ENCODE data around the gene CCDC112.

The CCDC112 gene

GRCh38 chr5:115322729-115323128 lies 26.3 kb upstream of the CCDC112 start:
- TF ChIP-seq EZH2phosphoT487 (IDR thresholded peaks at IDR 0.05; ENCODE audit: low read length): no peak
- TF ChIP-seq EZH2 (optimal IDR thresholded peaks at IDR 0.05; ENCODE audit: low read depth, low read length): no peak
- TF ChIP-seq CTCF (IDR thresholded peaks at IDR 0.05; ENCODE audit: low read length): no peak
- no peaks in the 10 kb centered on the region for H4K20me1 ChIP-seq (ENCODE audit: insufficient read depth, low read length)

GRCh38 chr5:115321309-115321708 lies 24.9 kb upstream of the CCDC112 start:
- no peaks in the 10 kb centered on the region for H3K36me3 ChIP-seq (replicated peaks; ENCODE audit: insufficient read depth, low read length)
- no peak overlapping the region for H2AFZ ChIP-seq (ENCODE audit: low read length)
- no peaks in the 10 kb centered on the region for H3K4me1 ChIP-seq (ENCODE audit: low read length)
- H3K9me3 ChIP-seq (replicated peaks; ENCODE audit: insufficient read depth, low read length): no peaks in the 10 kb centered on the region
- H3K4me2 ChIP-seq (ENCODE audit: low read depth, low read length): no peak overlapping the region
- DNase-seq: no peak
- no peaks in the 10 kb centered on the region for H3F3A ChIP-seq (ENCODE audit: insufficient read depth, low read length)
- TF ChIP-seq EZH2phosphoT487 (IDR thresholded peaks at IDR 0.05; ENCODE audit: low read length) (no peak), EZH2 (optimal IDR thresholded peaks at IDR 0.05; ENCODE audit: low read depth, low read length) (no peak), CTCF (IDR thresholded peaks at IDR 0.05; ENCODE audit: low read length) (no peak)
- H3K79me2 ChIP-seq (ENCODE audit: low read length): no peaks in the 10 kb centered on the region
- H4K20me1 ChIP-seq (ENCODE audit: insufficient read depth, low read length): no peaks in the 10 kb centered on the region
- H3K27me3 ChIP-seq (replicated peaks; ENCODE audit: insufficient read depth, low read length): no peaks in the 10 kb centered on the region
- H3K27ac ChIP-seq (ENCODE audit: low read length): no peak overlapping the region
- no peak overlapping the region for H3K4me3 ChIP-seq (ENCODE audit: low read length)
- H3K9me2 ChIP-seq (replicated peaks; ENCODE audit: insufficient read depth, low read length): no peaks in the 10 kb centered on the region
- H3K9ac ChIP-seq (ENCODE audit: low read length): no peak overlapping the region

More at GRCh38 chr5:115322729-115323128, 26.3 kb upstream of the CCDC112 start:
- no peak for DNase-seq
- H3K9me3 ChIP-seq (replicated peaks; ENCODE audit: insufficient read depth, low read length): no peaks in the 10 kb centered on the region
- H2AFZ ChIP-seq (ENCODE audit: low read length): no peak overlapping the region
- no peak overlapping the region for H3K27ac ChIP-seq (ENCODE audit: low read length)
- H3F3A ChIP-seq (ENCODE audit: insufficient read depth, low read length): no peaks in the 10 kb centered on the region
- H3K27me3 ChIP-seq (replicated peaks; ENCODE audit: insufficient read depth, low read length): no peaks in the 10 kb centered on the region
- H3K4me3 ChIP-seq (ENCODE audit: low read length): no peak overlapping the region
- no peaks in the 10 kb centered on the region for H3K79me2 ChIP-seq (ENCODE audit: low read length)
- H3K36me3 ChIP-seq (replicated peaks; ENCODE audit: insufficient read depth, low read length): no peaks in the 10 kb centered on the region
- no peaks in the 10 kb centered on the region for H3K4me1 ChIP-seq (ENCODE audit: low read length)
- no peak overlapping the region for H3K9ac ChIP-seq (ENCODE audit: low read length)
- no peaks in the 10 kb centered on the region for H3K9me2 ChIP-seq (replicated peaks; ENCODE audit: insufficient read depth, low read length)
- no peak overlapping the region for H3K4me2 ChIP-seq (ENCODE audit: low read depth, low read length)

GRCh38 chr5:115320515-115320914 lies 24.1 kb upstream of the CCDC112 start:
- Histone ChIP-seq H3K27me3 (replicated peaks; ENCODE audit: insufficient read depth, low read length) (no peaks in the 10 kb centered on the region), H3K27ac (ENCODE audit: low read length) (no peak overlapping the region), H3K79me2 (ENCODE audit: low read length) (no peaks in the 10 kb centered on the region), H3K4me3 (ENCODE audit: low read length) (no peak overlapping the region), H3K9me2 (replicated peaks; ENCODE audit: insufficient read depth, low read length) (no peaks in the 10 kb centered on the region), H3K4me1 (ENCODE audit: low read length) (no peaks in the 10 kb centered on the region), H3K9ac (ENCODE audit: low read length) (no peak overlapping the region), H3F3A (ENCODE audit: insufficient read depth, low read length) (no peaks in the 10 kb centered on the region), H2AFZ (ENCODE audit: low read length) (no peak overlapping the region), H3K4me2 (ENCODE audit: low read depth, low read length) (no peak overlapping the region), H3K9me3 (replicated peaks; ENCODE audit: insufficient read depth, low read length) (no peaks in the 10 kb centered on the region), H3K36me3 (replicated peaks; ENCODE audit: insufficient read depth, low read length) (no peaks in the 10 kb centered on the region), H4K20me1 (ENCODE audit: insufficient read depth, low read length) (no peaks in the 10 kb centered on the region)
- no peak for TF ChIP-seq EZH2 (optimal IDR thresholded peaks at IDR 0.05; ENCODE audit: low read depth, low read length)
- TF ChIP-seq CTCF (IDR thresholded peaks at IDR 0.05; ENCODE audit: low read length): no peak
- TF ChIP-seq EZH2phosphoT487 (IDR thresholded peaks at IDR 0.05; ENCODE audit: low read length): no peak
- DNase-seq: no peak

Measured in MM.1S (cell line).